Adrenal gland (tissue), 12 donors: ENCODE results near the gene JAK2. TPM values are rescaled to one million over a fixed set of nuclear protein-coding genes. Genes with fewer than 3 reads are reported as not detected.

Source experiments
- DNase-seq, 7 donors: peaks; one replicate each; pipeline ENCODE4 v3.0.0-alpha.2; 2019 to 2020
- H3K27ac ChIP-seq, 5 donors: fragments of 200-600 bp; sonication (generic) in 4 of 5; 1 replicate in 3 of 5; 2 replicates in 2 of 5; pipeline versions ENCODE4 v1.5.1 to v1.8.0; 2016 to 2020; ENCODE audit warnings: mild to moderate bottlenecking in 1 of 5
- H3K27me3 ChIP-seq: fragments of 200-600 bp; 2 replicates; pipeline ENCODE4 v1.8.0; 2021
- H3K36me3 ChIP-seq, 2 donors: fragments of 200-600 bp; replicated peaks in 1 of 2; 1 replicate in 1 of 2; 2 replicates in 1 of 2; pipeline versions ENCODE4 v1.5.1 to v1.8.0; 2018 to 2022
- H3K4me1 ChIP-seq, 2 donors: fragments of 200-600 bp; replicated peaks in 1 of 2; 1 replicate in 1 of 2; 2 replicates in 1 of 2; pipeline versions ENCODE4 v1.5.1 to v1.8.0; 2018 to 2021
- H3K4me3 ChIP-seq, 4 donors: fragments of 200-600 bp; sonication (generic) in 3 of 4; one replicate each; pipeline ENCODE4 v1.5.1; 2016 to 2018
- H3K9me3 ChIP-seq, 3 donors: fragments of 200-600 bp; sonication (generic) in 1 of 3; replicated peaks in 1 of 3; 1 replicate in 2 of 3; 2 replicates in 1 of 3; pipeline versions ENCODE4 v1.5.1 to v1.8.0; 2016 to 2021
- POLR2A ChIP-seq, 2 donors: fragments of 450-650 bp; IDR thresholded peaks; one replicate each; pipeline ENCODE4 v1.6.1; 2017; ENCODE audit warnings: antibody characterized with exemption in 2 of 2, mild to moderate bottlenecking in 2 of 2, moderate library complexity in 1 of 2
- WGBS, 4 donors: extraction: QIAGEN DNeasy Blood & Tissue Kit in 2 of 4; methylation state at CpG; one replicate each; pipeline versions ENCODE4 v1.1.5 to v1.1.7; 2013 to 2017; 5-methylcytosine and 5-hydroxymethylcytosine counted together
- intact Hi-C, 2 donors: fragments of 100-400 bp; cut with DNase I; formaldehyde crosslinking; loops; one replicate each; pipeline versions ENCODE4 v1.14.1 to v1.15.0; 2022 to 2023
- polyA plus RNA-seq, 3 donors: library from polyadenylated mRNA; stranded (reverse); fragments of 200-250 nt in 2 of 3; fragments of 350-450 nt in 1 of 3; fragmentation: Illumina TruSeq in 1 of 3; extraction: RNeasy Lipid Tissue Mini Kit (QIAGEN cat#74804) in 1 of 3; gene quantifications; one replicate each; pipeline ENCODE4 v1.2.3, GENCODE V29; 2013 to 2014
- total RNA-seq, 9 donors: library from RNA; depleted of rRNA in 4 of 9; stranded (reverse); fragments of >200 nt in 4 of 9; fragments of 120-200 nt in 1 of 9; fragmentation: NEBNext Ultra II Directional in 1 of 9; extraction: Animal tissue kit (Norgen Biotek cat#: 25700) in 1 of 9; gene quantifications; one replicate each; pipeline versions ENCODE4 v1.1.0 to v1.2.4, GENCODE V29; 2013 to 2023
- TF ChIP-seq, protein P1 (sequence below), 6 experiments: fragments of 450-650 bp in 4 of 6; fragments of 200-600 bp in 2 of 6; sonication (generic) in 1 of 6; IDR thresholded peaks; 1 replicate in 5 of 6; 2 replicates in 1 of 6; pipeline versions ENCODE4 v1.5.1 to v1.8.0; 2016 to 2021; ENCODE audit warnings: antibody characterized with exemption in 6 of 6, mild to moderate bottlenecking in 2 of 6, moderate library complexity in 1 of 6
- donor health status: healthy with polysubstance abuse.
- donor health status: Bipolar disorder and iron deficiency.
- donor health status: DM: yes; HTN: yes; CAD: no.
- donor health status: DM: no; HTN: no; CAD: no.
- donor health status: DM: no; HTN: no; CAD: no.
- donor health status: DM: yes; HTN: yes; CAD: no.

The JAK2 gene
- total and polyA plus RNA-seq, 12 donors = 3.5 to 21.0 (median 12.5) TPM

DNA sequence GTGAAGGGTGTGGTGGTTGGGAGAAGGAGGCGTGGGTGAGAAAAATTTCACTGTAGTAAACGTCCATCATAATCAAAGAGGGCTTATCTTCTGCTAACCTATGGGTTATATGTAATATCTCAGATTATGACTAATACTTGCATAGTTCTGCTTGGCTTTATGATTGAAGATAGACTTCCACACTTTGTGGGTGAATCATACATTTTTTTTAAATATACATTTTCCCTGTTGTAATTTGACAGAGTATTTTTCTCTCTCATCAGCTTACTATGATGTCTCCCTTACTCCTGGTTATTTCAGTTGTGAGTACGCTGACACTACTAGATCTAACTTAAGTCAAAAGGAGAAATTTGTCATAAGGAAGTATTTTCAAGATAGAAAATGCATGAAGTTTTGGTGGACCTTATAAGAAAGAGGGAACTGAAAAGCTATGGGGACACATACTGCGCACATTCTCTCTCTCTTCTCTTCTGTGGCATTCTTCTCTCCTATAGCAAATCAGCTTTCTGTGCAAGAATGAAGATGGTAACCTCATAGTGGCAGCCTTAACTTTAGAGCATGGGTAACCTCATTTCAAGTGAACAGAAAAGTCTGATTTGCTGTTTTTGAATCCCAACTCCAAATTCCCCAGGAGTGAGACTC lies 4.9 kb upstream of the JAK2 start:
- no peaks in the 10 kb centered on the region for H3K27me3 ChIP-seq
- no peak for DNase-seq
- H3K27ac ChIP-seq = no peak overlapping the region
- no peaks in the 10 kb centered on the region for H3K36me3 ChIP-seq
- intact Hi-C loops = loop anchor here (10.0 kb wide), 2 partner anchors 185 to 215 kb away; partner anchors contain the start of gene RCL1 (in 2 of the 2)
- TF ChIP-seq, protein P1, sequence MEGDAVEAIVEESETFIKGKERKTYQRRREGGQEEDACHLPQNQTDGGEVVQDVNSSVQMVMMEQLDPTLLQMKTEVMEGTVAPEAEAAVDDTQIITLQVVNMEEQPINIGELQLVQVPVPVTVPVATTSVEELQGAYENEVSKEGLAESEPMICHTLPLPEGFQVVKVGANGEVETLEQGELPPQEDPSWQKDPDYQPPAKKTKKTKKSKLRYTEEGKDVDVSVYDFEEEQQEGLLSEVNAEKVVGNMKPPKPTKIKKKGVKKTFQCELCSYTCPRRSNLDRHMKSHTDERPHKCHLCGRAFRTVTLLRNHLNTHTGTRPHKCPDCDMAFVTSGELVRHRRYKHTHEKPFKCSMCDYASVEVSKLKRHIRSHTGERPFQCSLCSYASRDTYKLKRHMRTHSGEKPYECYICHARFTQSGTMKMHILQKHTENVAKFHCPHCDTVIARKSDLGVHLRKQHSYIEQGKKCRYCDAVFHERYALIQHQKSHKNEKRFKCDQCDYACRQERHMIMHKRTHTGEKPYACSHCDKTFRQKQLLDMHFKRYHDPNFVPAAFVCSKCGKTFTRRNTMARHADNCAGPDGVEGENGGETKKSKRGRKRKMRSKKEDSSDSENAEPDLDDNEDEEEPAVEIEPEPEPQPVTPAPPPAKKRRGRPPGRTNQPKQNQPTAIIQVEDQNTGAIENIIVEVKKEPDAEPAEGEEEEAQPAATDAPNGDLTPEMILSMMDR (IDR thresholded peaks at IDR 0.05) = no peak
- no peak for TF ChIP-seq POLR2A (IDR thresholded peaks at IDR 0.05)
- peaks cover 7 to 13% of the 10 kb centered on the region in 2 donors for H3K4me1 ChIP-seq
- no peaks in the 10 kb centered on the region for H3K9me3 ChIP-seq
- WGBS, 4 donors = 73 to 83% (median 81%) methylated on average over 4 of the region's 4 CpGs
- no peak overlapping the region for H3K4me3 ChIP-seq

DNA sequence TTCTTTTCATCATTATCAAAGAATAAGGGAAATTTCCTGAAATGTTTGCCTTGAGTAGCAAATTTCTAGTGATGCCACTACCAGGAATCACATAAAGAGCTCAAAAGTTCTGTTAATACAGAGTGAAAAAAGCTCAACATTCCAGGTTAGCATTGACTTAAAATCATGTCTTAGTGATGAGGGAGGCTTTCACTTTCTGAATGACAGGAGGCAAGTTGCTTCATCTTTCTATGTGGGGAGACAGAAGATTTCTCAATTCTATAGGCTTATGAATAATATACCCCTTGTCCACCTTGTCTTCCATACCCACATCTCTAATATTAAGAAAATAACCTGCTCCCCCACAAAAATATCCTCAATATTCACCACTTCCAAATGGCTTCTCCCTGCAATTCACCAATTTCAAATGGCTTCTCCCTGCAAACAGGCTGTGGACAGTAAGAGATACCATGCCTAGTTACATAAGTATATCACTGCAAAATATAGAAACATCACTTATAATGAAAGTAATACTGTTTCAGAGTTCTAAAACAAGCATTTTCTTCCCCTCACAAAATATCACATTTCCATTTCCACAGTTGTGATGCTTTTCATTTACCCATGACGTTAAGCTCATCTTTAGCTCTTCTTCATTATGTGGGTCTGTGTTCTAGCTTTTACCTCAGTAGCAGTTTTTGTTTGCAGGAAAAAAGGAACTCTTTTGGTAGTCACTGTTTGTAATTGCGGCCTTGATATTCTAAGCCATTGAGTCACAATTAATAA lies 2.2 kb upstream of the JAK2 start:
- no peak for DNase-seq
- Histone ChIP-seq H3K9me3 (no peaks in the 10 kb centered on the region), H3K4me3 (no peak overlapping the region), H3K27me3 (no peaks in the 10 kb centered on the region), H3K36me3 (no peaks in the 10 kb centered on the region), H3K27ac (no peak overlapping the region), H3K4me1 (peaks cover 17 to 28% of the 10 kb centered on the region in 2 donors)
- intact Hi-C loops = loop anchor here (10.0 kb wide), 2 partner anchors 188 to 218 kb away; partner anchors contain the start of gene RCL1 (in 2 of the 2)
- TF ChIP-seq POLR2A (IDR thresholded peaks at IDR 0.05) = no peak
- TF ChIP-seq, protein P1 (IDR thresholded peaks at IDR 0.05) = no peak
- 77 to 83% (median 79%) methylated on average over 2 of the region's 2 CpGs for WGBS, 4 donors

DNA sequence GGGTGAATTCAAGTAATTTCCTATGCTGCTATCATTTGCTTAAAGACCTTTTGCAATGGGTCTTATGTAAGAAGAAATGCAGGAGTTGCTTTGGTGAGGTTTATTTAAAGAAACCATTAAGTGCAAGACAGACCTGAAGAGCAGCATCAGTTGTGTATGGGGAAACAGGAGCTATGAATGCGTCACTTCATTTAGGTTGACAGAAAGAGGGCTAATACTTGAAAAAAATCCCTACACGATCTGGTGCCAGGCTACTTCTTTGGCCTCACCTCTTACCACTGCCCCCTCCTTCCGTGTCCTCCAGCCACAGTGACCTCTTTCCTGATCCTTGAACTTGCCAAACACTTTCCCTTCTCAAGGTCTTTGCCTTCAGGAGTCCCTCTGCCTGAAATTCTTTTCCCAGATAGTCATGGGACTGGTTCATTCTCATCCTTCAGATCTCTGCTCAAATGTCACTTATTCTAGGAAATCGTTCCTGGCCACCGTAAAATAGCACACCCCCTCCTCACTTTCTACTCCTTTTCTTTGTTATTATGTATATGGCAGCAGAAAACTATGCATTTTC lies 1.4 kb upstream of the JAK2 start:
- H3K4me1 ChIP-seq = peaks cover 17 to 35% of the 10 kb centered on the region in 2 donors
- intact Hi-C loops = loop anchor here (10.0 kb wide), 2 partner anchors 189 to 219 kb away; partner anchors contain the start of gene RCL1 (in 2 of the 2)

More for the DNA sequence above, 1.4 kb upstream of the JAK2 start:
- peak overlapping the region; percentile 88 to 98 (median 97) for H3K27ac ChIP-seq
- no peaks in the 10 kb centered on the region for H3K27me3 ChIP-seq
- no peaks in the 10 kb centered on the region for H3K36me3 ChIP-seq
- peak overlapping the region in 1 of 4 donors; percentile 87 for H3K4me3 ChIP-seq
- no peaks in the 10 kb centered on the region for H3K9me3 ChIP-seq
- WGBS, 4 donors = 22 to 37% (median 30%) methylated on average over 5 of the region's 5 CpGs
- TF ChIP-seq, protein P1 (IDR thresholded peaks at IDR 0.05) = no peak
- TF ChIP-seq POLR2A (IDR thresholded peaks at IDR 0.05) = no peak
- DNase-seq = peak in 6 of 7 donors; percentile 21 to 49 (median 34)
